NCI-H1694 treated with DMSO at 0.1 percent for 48 hours (cell line): ENCODE results near the gene CDK5RAP3.
"Not testable (repeated sequence)": the region's sequence is repeated elsewhere in the genome, so short reads cannot be mapped to it uniquely, and the experiment has no call there.

ENCODE experiments used
- DNase-seq: peaks from one replicate; lab custom pipeline; 2025; lab: John Stamatoyannopoulos, UW

Gene CDK5RAP3

DNA sequence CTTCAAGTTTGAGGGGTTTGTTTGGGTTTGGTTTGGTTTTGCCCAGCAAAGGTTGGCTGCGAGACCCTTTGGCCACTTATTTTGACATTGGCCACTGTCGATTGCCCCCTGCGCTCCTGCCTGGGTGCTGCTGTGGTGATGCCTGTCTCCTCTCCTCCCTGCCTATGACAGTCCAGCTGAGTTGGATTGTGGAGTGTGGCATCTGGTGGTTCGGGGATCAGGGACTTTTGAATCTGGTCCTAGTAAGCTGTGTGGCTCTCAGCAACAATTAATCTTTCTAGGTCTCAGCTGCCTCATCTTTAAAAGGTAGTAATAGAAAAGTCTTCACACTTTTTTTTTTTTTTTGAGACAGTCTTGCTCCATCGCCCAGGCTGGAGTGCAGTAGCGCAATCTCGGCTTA, 27.1 kb downstream of the CDK5RAP3 start:
- no peak for DNase-seq

- no peak for DNase-seq
These were observed 28.7 kb downstream of the CDK5RAP3 start for GRCh38 chr17:47999582-47999981.

DNA sequence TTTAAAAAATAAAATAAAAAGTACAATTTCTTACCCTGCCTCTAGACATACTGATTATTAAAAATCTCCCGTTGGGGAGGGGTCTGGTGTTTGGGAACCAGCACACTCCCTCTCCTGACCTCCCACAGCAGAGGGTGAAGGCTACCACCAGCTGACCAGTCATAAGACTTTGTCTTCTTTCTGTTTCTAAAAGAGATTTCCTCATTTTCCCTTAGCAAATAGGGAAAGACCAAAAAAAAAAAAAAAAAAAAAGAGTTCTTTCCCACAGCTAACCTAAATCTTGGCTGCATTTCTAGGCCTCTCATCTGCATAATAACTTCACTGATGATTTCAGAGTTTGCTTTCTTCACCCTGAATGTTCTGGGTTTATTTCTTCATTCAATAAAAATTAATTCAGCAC, 30.3 kb downstream of the CDK5RAP3 start:
- no peak for DNase-seq

- not testable (repeated sequence) for DNase-seq
These were observed 30.7 kb downstream of the CDK5RAP3 start for GRCh38 chr17:48001657-48002056.

- peak; percentile 76 for DNase-seq
These were observed 31.5 kb downstream of the CDK5RAP3 start for GRCh38 chr17:48002266-48002915.

- peak; percentile 97 for DNase-seq
These were observed 32.1 kb downstream of the CDK5RAP3 start for GRCh38 chr17:48002916-48003416.

DNA sequence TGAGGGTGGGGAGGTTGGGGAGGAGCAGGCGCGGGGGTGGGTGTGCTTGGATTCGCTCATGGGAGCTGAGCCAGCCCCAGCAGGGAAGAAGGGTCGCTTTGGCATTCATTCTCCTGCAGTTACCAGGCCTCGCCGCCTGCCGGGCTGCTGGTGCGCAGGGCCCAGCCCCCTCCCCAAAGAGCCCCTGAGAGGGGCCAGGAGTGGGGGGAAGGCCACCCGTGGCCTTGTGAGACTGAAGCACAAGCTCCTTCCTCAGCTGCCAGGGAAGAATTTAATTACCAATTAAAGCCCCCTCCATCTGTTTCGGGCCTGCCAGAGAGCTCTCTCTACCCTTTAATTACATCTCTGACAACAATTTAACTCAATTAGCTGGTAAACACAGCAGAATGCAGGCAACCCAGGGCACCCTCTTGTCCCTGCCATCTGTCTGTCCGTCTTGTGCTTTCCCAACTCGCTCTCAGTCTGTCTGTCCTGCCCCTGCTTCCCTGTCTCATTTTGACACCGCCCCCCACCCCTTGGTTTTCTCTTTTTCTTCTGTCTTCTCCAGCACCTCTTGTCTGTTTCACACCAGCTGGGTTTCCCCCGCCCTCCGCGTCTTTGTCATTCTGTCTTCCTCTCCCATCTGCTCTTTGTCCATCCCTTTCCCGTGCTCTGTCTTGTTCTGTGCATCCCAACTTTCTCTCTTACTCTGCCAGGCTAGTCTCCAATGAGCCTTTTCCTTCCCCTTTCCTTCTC, 32.7 kb downstream of the CDK5RAP3 start:
- DNase-seq = peak; percentile 99

- DNase-seq = no peak
These were observed 34.1 kb downstream of the CDK5RAP3 start for GRCh38 chr17:48004983-48005382.

DNA sequence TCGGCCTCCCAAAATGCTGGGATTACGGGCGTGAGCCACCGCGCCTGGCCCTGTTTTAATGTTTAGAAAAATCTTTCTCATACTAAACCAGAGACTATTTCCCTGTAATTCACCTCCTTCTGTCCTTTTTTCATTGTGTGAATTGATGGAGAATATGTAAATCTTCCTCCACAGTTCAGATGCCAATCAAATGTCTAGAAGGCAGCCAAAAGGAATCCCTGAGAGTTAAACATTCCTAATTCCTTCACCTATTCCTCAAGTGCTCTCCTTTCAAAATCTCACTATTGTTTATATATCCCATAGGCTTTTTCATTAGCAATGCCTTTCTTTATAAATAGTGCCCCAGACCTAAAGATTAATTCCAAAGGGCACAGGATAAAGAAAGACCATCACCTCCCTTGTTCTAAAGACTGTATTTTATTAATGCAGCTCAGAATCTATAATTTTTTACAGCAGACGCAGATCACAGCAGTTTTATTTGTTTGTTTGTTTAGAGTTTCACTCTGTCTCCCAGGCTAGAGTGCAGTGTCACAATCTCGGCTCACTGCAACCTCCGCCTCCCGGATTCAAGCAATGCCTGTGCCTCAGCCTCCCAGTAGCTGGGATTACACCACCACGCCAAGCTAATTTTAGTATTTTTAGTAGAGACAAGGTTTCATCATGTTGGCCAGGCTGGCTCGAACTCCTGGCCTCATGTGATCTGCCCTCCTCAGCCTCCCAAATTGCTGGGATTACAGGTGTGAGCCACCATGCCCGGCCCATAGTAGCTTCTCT, 36.2 kb downstream of the CDK5RAP3 start:
- DNase-seq = no peak

GRCh38 chr17:48010193-48010592, 39.3 kb downstream of the CDK5RAP3 start:
- DNase-seq = no peak

DNA sequence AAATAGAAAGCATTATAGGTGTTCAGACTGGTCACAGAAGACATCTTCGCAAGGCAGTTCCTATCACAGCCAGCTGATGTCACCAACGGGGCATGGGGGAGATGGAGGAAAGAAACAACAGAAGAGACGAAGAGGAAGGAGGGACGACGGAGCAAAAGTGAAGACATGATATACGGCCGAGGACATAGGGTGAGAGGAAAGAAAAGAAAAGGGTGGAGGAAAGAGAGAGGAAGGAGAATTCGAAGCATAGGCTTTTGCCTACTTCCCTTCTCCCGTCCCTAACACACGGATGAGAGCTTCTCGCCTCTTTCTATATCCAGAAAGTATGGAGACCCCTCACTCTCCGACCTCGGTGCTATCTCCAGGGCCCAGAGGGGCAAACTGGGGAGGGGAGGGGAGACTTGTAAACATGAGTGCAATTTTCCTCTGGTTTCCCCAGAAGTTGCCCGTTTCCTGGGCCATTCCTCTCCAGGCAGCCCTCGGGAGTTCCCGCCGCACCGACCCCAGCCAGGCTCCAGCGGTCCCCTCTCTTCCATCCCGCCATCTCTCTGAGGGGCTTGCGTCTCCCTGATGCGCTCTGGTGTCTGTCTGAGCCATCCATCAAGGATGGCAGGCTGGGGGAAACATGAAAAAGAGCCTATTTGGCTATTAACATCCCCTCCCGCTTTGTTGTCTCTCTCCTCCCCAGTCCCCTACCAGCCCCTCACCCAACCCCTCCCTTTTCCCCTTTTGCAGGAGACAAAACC, 40.7 kb downstream of the CDK5RAP3 start:
- peak; percentile 88 for DNase-seq

GRCh38 chr17:48012151-48012520, 41.2 kb downstream of the CDK5RAP3 start:
- DNase-seq = peak; percentile 95

- peak; percentile 66 for DNase-seq
These were observed 41.7 kb downstream of the CDK5RAP3 start for GRCh38 chr17:48012654-48013053.

- DNase-seq = no peak
These were observed 43.1 kb downstream of the CDK5RAP3 start for GRCh38 chr17:48013876-48014594.

- peak; percentile 91 for DNase-seq
These were observed 43.7 kb downstream of the CDK5RAP3 start for GRCh38 chr17:48014595-48015111.

DNA sequence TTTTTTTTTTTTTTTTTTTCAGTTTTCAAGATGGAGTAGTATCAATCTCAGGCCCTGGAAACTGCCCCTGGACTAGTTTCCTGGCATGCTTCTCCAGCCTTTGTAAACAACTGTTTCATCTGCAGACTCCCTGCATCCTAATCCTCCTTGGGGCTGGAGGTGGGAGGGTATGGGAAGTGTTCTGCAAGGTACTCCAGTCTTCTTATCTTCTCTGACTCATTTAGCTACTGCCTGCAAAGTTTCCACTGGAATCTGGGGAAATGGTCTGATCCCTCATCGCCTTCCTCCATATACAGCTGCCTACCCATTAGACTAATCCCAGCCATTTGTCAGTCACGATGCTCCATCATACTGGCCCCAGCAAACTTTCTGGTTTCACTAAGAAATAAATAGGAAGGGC, 45.2 kb downstream of the CDK5RAP3 start:
- no peak for DNase-seq

DNA sequence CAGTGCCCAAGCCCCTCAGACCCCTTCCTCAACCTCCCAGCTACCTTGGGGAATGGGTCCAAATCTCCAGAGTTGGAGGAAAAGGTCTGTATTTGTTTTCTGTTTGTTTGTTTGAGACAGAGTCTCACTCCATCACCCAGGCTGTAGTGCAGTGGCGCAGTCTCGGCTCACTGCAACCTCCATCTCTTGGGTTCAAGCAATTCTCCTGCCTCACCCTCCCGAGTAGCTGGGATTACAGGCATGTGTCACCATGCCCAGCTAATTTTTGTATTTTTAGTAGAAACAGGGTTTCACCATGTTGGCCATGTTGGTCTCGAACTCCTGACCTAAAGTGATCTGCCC, 46.9 kb downstream of the CDK5RAP3 start:
- not testable (repeated sequence) for DNase-seq

- DNase-seq = no peak
These were observed 51.0 kb downstream of the CDK5RAP3 start for GRCh38 chr17:48021934-48022333.

DNA sequence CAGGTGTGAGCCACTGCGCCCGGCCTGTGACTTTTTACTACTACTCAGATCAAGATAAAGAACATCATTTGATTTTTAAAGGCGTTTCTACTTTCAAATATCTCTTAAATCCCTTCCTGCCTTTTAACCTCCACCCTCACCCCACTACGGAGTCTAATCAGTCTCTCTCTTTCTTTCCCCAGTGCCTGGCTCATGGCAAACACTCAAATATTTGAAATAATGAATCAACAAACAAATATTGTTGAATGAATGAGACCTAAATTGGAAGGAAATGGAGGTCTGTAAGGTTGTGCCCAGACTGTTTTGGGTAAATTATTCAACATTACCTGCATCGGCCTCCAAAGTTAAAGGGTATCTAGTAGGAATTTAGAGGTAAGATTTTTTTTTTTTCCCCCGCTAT, 52.0 kb downstream of the CDK5RAP3 start:
- DNase-seq = no peak

DNA sequence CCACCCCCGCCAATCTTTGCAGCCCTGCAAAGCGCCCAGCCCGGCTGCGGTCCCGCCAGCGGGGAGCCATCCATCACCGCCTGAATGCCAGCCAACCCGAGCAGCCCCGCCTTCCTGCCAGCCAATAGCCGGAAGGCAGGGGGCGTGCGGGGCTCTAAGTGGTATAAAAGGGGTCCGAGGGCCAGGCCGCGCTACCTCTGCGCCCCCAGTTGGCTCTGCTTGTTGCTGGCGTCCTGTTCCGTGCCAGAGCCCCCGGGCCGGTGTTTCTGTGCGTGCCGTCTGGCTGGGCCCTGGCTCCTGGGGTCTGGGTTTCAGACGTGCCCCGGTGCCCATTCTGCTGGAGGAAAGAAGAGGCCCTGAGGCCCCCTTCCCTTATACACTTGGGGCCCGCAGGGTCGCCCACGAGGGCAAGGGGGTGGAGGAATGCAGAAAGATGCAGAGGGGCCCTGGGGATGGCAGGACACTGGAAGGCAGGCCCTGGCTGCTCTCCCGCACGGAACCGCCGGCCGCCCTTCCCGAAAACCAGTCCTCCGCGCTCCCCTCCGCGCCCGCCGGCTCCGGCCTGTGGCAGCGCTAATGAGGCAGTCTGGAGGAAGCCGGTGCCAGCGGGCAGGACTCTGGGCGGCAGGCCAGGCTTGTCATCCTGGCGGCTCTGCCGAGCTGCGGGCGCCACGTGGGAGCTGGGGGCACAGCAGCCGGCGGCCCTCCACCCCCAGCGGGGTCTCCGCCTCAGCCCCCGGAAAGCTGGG, 52.7 kb downstream of the CDK5RAP3 start:
- DNase-seq = peak; percentile 84
